ENCODE data around the gene ACO2.

ACO2 gene

DNA sequence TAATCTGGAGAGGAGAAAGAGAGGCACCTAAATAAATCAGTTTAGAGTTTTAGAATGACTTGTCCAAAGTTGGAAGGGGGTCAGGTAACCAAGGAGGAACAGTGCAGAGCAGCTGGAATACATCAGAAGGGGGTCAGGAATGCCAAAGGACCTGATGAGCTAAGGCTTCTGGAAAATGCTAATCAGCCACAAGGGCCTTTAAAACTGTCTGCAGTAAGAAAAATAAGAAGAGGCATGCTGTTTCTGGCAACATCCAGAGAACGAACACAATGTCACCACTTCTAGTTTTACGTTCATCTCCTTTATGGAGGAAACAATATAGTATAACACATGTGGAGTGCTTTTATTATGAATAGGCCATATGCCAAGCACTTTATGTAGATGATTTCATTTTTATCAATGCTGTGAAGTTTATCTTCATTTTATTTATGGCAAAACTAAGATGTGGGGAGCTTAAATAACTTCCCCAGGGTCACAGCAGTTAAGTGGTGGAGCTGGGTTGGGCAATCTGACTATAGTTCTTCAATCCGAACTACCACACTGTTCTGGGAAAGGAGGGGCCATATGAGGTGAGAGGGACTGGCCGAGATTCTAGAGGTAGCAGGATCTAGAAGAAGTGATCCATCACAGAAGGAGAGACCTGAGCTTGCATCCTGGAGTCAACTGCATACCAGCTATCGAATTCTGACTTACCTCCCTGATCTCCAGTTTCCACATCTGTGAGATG lies 22.6 kb downstream of the ACO2 start:
- DNase-seq: no peak

- no peak for DNase-seq
Measured at GRCh38 chr22:41498303-41498835, 29.5 kb downstream of the ACO2 start.

- no peak for DNase-seq
Measured at GRCh38 chr22:41499624-41500280, 30.8 kb downstream of the ACO2 start.

DNA sequence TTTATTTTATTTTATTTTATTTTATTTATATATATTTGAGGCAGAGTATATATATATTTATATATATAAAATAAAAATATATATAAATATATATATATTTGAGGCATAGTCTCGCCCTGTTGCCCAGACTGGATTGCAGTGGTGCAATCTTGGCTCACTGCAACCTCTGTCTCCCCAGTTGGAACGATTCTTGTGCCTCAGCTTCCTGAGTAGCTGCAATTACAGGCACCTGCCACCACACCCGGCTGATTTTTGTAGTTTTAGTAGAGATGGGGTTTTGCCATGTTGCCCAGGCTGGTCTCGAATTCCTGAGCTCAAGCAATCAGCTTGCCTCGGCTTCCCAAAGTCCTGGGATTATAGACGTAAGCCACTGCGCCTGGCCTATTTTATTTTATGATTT lies 31.4 kb downstream of the ACO2 start:
- DNase-seq: no peak

GRCh38 chr22:41501209-41501608 lies 32.3 kb downstream of the ACO2 start:
- no peak for DNase-seq

GRCh38 chr22:41504397-41504796 lies 35.5 kb downstream of the ACO2 start:
- no peak for DNase-seq

- no peak for DNase-seq
Measured at GRCh38 chr22:41504816-41505215, 35.9 kb downstream of the ACO2 start.

- no peak for DNase-seq
Measured at GRCh38 chr22:41505511-41506220, 36.7 kb downstream of the ACO2 start.

DNA sequence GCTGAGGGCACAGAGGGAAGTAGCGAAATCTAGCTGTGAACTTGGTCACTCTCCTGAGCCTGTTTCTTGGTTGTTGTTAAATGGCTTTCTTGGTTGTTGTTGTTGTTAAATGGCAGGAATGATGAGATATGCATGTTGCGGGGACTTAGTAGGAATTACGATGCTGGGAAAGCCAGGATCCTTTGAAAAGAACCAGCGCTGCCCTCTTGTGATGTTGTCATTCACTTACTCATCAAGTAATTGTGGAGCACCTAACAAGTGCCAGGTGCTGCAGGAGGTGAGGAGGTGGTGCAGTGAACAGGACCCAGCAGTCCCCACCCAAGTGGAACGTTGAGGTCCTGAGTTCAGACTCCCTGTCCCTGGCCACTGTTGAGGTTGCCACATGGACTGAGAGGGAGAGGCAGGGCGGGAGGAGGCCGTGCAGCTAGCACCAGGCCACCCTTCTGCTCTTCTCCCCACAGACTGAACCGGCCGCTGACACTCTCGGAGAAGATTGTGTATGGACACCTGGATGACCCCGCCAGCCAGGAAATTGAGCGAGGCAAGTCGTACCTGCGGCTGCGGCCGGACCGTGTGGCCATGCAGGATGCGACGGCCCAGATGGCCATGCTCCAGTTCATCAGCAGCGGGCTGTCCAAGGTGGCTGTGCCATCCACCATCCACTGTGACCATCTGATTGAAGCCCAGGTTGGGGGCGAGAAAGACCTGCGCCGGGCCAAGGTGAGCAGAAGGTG lies 38.6 kb downstream of the ACO2 start:
- DNase-seq: no peak

GRCh38 chr22:41508770-41509170 lies 39.9 kb downstream of the ACO2 start:
- DNase-seq: no peak

DNA sequence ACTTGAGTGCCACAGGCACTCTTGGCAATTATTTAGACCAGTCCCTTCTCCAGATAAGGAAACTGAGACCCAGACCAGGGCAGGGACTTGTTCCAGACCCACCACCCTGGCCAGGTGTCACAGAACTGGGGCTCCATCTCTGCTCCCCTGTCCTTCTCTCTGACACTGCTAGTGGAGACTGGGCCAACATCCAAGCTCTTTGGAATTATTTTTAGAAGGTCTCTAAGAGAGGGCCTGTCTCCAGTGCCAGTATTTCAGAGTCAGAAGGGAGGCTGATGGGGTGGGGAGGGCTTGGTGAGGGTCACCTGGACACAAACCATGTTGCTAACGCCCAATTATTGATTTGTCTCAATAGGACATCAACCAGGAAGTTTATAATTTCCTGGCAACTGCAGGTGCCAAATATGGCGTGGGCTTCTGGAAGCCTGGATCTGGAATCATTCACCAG lies 42.6 kb downstream of the ACO2 start:
- no peak for DNase-seq

- DNase-seq: no peak
Measured at GRCh38 chr22:41512421-41513194, 43.7 kb downstream of the ACO2 start.

- DNase-seq: no peak
Measured at GRCh38 chr22:41513391-41513790, 44.5 kb downstream of the ACO2 start.

DNA sequence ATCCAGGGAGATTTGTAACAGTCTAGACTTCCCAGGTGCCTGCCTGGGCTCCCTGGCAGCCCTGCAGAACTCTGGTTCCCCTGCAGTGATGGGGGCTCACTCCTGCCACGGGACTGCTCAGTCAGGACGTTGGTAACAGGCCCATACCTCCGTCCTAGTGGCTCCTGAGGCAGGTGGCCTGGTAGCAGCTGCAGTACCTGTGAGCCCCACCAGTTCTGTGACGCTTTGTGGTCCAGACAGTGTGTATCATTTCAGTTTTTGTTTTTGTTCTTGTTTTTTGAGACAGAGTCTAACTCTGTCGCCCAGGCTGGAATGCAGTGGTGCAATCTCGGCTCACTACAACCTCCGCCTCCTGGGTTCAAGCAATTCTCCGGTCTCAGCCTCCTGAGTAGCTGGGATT lies 47.5 kb downstream of the ACO2 start:
- DNase-seq: no peak

DNA sequence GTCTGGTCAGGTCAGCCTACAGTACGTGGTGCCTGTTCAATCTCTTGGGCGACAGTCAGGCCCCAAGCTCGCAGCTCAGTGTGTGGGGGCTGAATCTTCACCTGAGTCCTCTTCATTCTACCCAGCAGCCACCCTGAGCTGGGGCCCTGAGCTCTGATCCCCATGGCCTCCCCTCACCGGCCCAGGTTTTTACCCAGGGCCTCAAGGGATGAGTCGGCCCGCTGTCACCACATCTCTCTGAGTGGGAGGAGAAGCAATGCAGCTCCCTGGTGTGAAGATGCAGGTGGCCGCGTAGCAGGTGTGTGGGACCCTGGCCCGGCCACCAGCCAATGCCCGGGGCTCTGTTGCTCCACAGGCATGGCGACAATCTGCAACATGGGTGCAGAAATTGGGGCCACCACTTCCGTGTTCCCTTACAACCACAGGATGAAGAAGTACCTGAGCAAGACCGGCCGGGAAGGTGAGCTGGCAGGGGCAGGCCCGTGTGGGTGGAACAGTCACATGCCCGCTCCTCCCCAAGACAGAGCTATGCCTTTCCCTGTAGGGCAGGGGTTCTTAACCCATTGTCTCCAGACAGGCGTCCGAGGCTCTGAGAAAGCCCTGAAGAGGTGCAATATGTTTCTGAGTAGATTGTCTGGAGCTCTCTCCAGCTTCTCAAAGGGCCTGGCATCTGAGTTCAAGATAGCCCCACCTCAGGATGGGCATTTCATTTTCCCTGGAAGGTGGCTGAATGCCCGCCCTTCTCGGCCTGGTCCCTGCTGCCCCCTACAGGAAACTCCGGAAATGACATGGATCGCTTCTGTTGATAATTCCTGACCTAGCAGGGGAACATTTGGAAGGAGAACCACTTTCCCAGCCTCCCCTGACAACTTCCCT lies 48.5 kb downstream of the ACO2 start:
- DNase-seq: peak; percentile 87

GRCh38 chr22:41518048-41518347 lies 49.1 kb downstream of the ACO2 start:
- DNase-seq: no peak

DNA sequence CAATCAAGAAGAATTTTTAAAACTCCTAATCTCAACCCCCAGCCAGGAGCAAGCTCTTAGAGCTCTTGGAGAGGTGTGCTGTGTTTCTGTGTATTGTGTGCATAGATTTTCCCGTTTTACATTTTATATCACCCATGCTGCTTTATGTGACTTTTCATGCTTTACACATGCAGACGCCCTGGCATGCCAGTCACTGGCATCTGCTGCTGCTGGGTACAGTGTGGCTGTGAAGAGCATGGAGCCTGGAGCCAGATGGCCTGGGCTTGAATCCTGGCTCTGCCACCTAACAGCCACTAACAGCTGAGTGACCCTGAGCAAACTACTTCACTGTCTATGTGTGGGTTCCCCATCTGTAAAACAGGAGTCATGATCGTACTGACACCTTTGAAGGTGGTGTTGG lies 52.2 kb downstream of the ACO2 start:
- DNase-seq: no peak

- no peak for DNase-seq
Measured at GRCh38 chr22:41522813-41523212, 53.9 kb downstream of the ACO2 start.

DNA sequence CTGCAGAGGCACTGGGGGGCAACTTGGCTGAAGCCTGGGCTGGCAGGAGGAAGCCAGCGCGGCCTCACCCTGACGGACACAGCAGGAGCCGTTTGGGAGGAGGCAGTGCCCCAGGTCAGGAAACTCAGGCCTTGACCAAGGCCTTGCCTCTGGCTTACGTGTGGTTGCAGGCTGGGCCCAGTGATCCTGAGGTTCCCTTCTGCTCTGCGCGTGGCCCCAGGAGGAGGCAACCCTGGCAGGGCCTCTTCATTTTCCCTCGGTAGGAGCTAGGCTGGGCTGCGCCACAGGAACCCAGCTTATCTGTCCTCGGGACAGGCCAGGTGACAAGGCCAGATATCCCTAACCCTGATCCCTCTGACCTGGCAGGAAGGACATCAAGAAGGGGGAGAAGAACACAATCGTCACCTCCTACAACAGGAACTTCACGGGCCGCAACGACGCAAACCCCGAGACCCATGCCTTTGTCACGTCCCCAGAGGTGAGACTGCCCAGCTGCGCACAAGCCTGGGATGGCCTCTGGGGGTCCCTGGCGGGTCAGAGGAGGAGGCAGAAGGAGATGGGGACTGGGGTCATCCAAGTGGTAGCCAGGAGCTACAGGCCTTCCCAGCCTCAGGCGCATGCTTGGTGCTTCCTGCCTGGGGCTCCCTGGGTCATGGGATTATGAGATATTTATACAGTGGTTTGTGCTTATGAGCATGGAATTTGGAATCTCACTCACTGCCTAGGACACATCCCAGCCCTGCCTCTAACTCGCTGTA lies 54.7 kb downstream of the ACO2 start:
- no peak for DNase-seq

DNA sequence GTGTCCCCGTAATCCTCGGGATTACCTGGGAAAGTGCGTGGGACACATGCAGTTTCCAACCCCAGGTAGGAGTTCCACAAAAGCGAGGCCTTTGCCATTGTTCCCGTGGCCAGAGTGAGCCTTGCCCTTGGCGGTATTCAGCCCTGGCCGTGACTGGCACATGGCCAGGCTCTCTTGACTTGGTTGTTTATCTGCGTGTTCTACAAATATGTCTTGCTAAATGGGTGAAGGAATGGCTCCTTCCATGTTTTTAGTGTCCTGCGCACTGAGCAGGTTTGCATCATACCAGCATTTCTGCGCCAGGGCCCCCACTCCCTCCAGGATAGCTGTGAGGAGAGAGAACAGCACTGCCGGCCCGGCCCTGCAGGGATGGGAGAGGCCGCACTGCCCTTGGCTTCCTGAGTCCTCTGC lies 55.3 kb downstream of the ACO2 start:
- DNase-seq: no peak

Measured in right forelimb (tissue), 1 donor.